ENCODE results near the gene PARP9. TPM values are rescaled to one million over a fixed set of nuclear protein-coding genes. Genes with fewer than 3 reads are reported as not detected.
A peak's percentile ranks its signal among the peaks of the same experiment; 100 is the strongest.
"Not testable (repeated sequence)": the region's sequence is repeated elsewhere in the genome, so short reads cannot be mapped to it uniquely, and the experiment has no call there.

PARP9 gene
- total RNA-seq, 6 experiments from 2014 or later, result 5.2 to 11.0 (median 9.7) TPM

GRCh38 chr3:122515020-122515468 lies 49.1 kb downstream of the PARP9 start:
- H3K36me3 Mint-ChIP-seq (ENCODE audit: low read depth), result peaks cover 13% of the 10 kb centered on the region; the same call in 1 of the 2 replicates

DNA sequence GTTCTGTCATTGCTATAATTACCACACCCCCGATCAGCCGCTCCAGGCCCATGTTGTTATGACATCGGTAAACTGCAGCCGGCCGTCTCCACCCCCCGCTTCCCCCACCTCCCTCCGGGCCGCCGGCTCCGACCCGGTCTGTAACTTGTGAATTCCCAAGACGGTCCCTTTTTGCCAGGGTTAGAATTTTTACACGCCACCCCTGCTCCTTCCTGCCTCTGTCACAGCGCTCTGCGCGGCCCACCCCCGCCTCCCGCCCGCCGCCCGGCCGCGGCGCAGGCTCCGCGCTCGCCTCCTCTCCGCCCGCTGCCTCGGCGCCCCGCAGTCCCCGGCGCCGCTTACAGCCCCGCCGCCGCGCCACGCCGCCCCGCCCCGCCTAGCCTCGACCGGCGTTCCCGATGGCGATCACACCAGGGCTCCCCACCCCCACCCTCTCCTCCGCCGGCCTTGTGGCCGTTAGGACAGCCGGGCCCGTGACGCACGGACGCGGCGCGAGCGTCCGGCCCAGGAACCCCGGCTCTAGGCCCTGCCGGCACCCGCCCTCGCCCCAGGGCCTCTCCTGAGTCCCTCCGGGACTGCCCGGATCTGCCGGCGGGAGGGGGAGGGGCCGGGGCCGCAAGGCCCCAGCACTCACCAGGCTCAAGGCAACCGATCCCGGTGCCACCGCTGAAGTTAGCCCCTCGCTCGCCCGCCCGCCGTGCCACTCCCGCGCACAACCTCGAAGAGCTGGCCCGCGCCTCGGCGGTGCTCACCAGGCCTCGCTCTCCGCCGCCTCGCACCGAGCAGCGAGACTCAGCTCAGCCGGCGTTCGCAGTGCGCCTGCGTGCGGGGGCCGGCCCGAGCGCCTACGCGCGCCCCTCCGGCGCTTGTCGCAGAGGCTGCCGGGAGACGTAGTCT lies 49.7 kb downstream of the PARP9 start, which contains the start of gene KPNA1:
KPNA1 (minus strand) TSS at position 817 of the 897 bp plus-strand sequence. CDS start 18,374 bp downstream, outside the sequence.
- peak within 1 kb of the TSS; percentile 85 for H3K27ac Mint-ChIP-seq
- H3K36me3 Mint-ChIP-seq (ENCODE audit: low read depth), result peaks cover 15% of the 10 kb centered on the region; the same call in 1 of the 2 replicates
- TF ChIP-seq CTCF (IDR thresholded peaks at IDR 0.05), result no peak
- peaks cover 44% of the 10 kb centered on the region for H3K4me1 Mint-ChIP-seq (ENCODE audit: low read depth)
- DNase-seq, result peak; percentile 81
- H3K27me3 Mint-ChIP-seq (ENCODE audit: insufficient read depth), result no peaks in the 10 kb centered on the region
- H3K4me3 Mint-ChIP-seq, result peak within 1 kb of the TSS; percentile 90
- no peaks in the 10 kb centered on the region for H3K9me3 Mint-ChIP-seq

More at GRCh38 chr3:122515020-122515468, 49.1 kb downstream of the PARP9 start:
- Mint-ChIP-seq H3K27ac (peak overlapping the region; percentile 85), H3K27me3 (ENCODE audit: insufficient read depth) (no peaks in the 10 kb centered on the region), H3K4me1 (ENCODE audit: low read depth) (peaks cover 38% of the 10 kb centered on the region), H3K4me3 (peak overlapping the region; percentile 90), H3K9me3 (no peaks in the 10 kb centered on the region)
- no peak for DNase-seq
- TF ChIP-seq CTCF (IDR thresholded peaks at IDR 0.05), result no peak

DNA sequence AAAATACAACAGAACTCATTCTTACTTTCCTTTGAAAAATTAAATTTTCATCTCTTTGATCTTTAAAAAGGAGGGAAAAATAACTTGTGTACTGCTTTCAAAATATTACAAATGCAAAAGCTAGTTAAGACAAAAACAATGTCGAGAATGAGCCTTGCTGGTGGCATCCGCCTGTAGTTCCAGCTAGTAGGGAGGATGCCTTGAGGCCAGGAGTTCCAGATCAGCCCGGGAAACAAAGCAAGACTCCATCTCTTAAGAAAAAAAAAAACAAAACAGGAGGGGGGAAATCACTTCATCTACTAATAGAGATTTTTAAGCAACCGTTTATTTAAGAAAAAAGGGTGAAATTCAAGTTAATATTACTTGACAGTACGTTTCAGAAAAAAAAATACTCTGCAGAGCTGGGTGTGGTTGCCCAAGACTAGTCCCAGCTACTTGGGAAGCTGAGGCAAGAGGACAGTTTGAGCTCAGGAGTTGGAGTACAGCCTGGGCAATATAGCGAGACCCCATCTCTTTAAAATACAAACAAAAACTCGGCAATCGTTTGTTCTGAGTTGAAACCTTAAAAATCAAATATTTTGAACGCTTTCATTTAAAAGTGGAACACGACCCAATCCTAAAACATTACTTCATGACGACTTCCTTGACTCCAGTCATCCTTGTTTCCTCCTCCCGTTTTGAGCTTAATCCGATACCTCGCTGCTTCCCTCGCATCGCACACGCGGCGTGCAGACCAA lies 50.5 kb downstream of the PARP9 start:
- peak overlapping the region; percentile 90 for H3K4me3 Mint-ChIP-seq
- peaks cover 15% of the 10 kb centered on the region; the same call in 1 of the 2 replicates for H3K36me3 Mint-ChIP-seq (ENCODE audit: low read depth)
- H3K9me3 Mint-ChIP-seq, result no peaks in the 10 kb centered on the region
- no peak for DNase-seq
- H3K27me3 Mint-ChIP-seq (ENCODE audit: insufficient read depth), result no peaks in the 10 kb centered on the region
- H3K27ac Mint-ChIP-seq, result peak overlapping the region; percentile 85
- no peak for TF ChIP-seq CTCF (IDR thresholded peaks at IDR 0.05)
- peaks cover 53% of the 10 kb centered on the region for H3K4me1 Mint-ChIP-seq (ENCODE audit: low read depth)

- Mint-ChIP-seq H3K4me3 (0 out of 2 replicates have a peak overlapping the region, but pooled peaks have one; percentile 9), H3K9me3 (no peaks in the 10 kb centered on the region), H3K27me3 (ENCODE audit: insufficient read depth) (no peaks in the 10 kb centered on the region), H3K27ac (no peak overlapping the region), H3K36me3 (ENCODE audit: low read depth) (peaks cover 15% of the 10 kb centered on the region; the same call in 1 of the 2 replicates), H3K4me1 (ENCODE audit: low read depth) (peaks cover 57% of the 10 kb centered on the region)
- TF ChIP-seq CTCF (IDR thresholded peaks at IDR 0.05), result no peak
- no peak for DNase-seq
Measured at GRCh38 chr3:122512284-122512683, 51.8 kb downstream of the PARP9 start.

DNA sequence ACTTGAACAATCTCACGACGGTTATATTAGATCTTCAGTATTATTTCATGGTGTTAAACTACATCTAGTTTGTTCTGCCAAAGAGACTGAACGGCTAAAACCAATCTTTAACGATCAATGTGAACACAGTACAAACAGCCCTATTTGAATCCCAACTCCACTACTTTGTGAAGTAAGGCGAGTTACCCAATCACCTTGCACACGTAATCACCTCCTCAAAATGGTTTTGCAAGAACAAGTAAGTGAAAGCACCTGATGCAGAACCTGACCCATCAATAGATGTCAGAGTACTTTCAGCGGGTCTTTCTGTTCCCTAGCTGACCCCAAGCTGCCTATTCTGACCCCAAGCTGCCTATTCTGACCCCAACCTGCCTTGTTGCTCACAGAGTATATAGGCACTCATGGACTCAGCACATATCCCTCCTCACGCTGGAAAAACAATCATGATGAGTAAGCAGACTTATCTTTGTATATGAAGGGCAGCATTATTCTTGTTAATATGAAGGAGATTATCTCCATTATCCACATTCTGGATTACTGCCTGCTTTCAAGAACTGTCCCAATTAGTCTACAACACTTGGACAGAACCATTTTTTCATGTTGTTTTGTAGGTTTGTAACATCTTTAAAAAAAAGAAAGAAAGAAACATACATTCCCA lies 53.1 kb downstream of the PARP9 start:
- no peak for TF ChIP-seq CTCF (IDR thresholded peaks at IDR 0.05)
- Mint-ChIP-seq H3K36me3 (ENCODE audit: low read depth) (peaks cover 19% of the 10 kb centered on the region; the same call in 1 of the 2 replicates), H3K4me3 (no peak overlapping the region), H3K27ac (peak overlapping the region; percentile 10; the same call in 1 of the 2 replicates), H3K9me3 (no peaks in the 10 kb centered on the region), H3K4me1 (ENCODE audit: low read depth) (peaks cover 63% of the 10 kb centered on the region), H3K27me3 (ENCODE audit: insufficient read depth) (no peaks in the 10 kb centered on the region)
- DNase-seq, result no peak

GRCh38 chr3:122508944-122509343 lies 55.2 kb downstream of the PARP9 start:
- DNase-seq; H3K27me3 Mint-ChIP-seq (ENCODE audit: insufficient read depth); H3K4me3 Mint-ChIP-seq; H3K27ac Mint-ChIP-seq; H3K9me3 Mint-ChIP-seq: not testable (repeated sequence)
- Mint-ChIP-seq H3K4me1 (ENCODE audit: low read depth) (peaks cover 74% of the 10 kb centered on the region), H3K36me3 (ENCODE audit: low read depth) (peaks cover 26% of the 10 kb centered on the region)

Data from HFFc6 (cell line).